HG03095 (cell line): Measurements from ENCODE around the gene RHBDL3.
"Not testable (repeated sequence)": the region's sequence is repeated elsewhere in the genome, so short reads cannot be mapped to it uniquely, and the experiment has no call there.

Source experiments
- ATAC-seq: cut with Tn5 transposase; IDR thresholded peaks from one replicate; pipeline ENCODE4 v1.9.1; 2021; ENCODE audit warnings: moderate library complexity; ENCODE audit not compliant: unreplicated experiment

RHBDL3 gene

DNA sequence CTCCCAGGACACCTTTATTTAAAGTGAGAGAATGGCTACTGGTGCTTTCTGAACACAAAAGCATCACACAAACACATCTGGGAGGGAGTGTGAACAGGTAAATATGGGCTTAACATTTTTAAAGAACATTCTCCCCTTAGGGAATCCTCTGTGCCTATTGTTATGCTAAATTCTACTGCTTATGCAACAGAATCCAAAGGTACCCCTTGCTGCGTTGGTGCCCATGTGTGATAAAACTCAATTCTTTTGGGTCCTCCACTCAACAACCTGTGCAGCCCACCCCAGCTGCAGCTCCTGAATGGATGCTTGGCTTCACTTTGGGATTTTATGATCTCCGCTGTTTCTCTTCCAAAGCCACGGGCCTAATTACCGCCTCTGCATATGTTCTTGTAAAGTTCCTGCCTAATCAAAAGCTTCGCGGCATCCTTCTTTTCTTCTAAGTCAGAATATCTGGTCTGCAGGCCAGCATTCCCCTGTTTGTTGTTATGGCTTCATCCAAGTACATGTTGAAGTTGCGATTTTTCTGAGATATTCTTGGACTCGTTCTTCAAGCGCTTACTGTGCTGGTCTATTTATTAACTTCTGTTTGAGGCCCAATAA lies 23.9 kb downstream of the RHBDL3 start:
- no peak for ATAC-seq

DNA sequence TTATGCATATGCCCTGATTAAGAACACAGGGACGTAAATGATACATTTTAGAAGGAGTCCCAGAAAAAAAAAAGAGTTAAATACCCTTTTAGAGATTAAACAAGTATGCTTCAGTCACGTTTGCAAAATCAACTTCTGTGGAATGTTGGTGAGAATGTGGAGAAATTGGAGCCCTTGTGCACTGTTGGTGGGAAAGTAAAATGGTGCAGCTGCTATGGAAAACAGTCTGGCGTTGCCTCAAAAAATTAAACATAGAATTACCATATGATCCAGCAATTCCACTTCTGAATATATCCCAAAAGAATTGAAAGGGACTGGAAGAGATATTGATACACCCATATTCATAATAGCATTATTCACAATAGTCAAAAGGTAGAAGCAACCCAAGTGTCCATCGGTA lies 26.5 kb downstream of the RHBDL3 start:
- ATAC-seq, result no peak

DNA sequence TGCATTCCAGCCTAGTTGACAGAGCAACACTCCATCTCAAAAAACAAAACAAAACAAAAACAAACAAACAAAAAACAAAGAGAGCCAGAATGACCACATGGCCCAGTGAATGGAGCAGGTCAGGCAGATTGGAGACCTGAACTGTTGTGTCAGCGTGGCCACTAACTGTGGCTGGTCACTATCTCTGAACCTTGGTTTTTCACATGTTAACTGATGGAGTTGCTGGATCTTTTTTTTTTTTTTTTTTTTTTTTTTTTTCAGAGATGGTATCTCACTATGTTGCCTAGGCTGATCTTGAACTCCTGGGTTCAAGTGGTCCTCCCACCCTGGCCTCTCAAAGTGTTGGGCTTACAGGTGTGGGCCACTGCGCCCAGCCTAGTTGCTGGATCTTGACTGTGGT lies 31.8 kb downstream of the RHBDL3 start:
- no peak for ATAC-seq

DNA sequence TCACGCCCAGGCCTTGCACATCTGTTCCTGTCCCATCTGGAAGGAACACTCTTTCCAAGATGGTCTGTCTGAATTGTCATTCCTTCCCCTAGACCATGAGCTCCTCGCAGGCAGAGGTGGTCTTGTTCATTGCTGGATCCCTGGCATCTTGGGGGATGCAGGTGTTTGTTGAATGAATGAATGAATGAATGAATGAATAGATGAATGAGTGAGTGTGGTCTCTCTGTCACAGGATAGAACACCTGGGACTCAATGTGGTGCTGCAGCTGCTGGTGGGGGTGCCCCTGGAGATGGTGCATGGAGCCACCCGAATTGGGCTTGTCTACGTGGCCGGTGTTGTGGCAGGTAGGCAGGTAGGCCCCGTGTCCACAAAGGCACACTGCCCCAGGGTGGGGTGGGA lies 32.2 kb downstream of the RHBDL3 start:
- ATAC-seq, result no peak

DNA sequence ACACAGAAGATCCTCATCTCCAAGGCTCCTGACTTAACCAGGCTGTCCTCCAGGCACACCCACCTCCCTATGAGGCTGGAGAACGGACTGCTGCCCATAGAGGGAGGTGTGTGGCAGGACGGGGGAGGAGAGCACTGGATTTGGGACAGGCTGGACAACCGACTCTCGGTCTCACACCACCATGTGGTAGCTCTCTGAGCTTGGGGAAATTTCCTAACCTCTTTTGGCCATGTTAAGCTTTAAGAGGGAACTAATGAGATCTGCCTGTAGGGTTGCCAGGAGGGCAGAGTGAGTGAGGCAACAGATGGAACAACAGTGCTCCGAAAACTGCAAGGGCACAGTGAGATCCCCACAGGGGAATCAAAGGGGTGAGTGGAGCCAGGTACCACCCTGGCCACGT lies 32.7 kb downstream of the RHBDL3 start:
- ATAC-seq, result no peak

DNA sequence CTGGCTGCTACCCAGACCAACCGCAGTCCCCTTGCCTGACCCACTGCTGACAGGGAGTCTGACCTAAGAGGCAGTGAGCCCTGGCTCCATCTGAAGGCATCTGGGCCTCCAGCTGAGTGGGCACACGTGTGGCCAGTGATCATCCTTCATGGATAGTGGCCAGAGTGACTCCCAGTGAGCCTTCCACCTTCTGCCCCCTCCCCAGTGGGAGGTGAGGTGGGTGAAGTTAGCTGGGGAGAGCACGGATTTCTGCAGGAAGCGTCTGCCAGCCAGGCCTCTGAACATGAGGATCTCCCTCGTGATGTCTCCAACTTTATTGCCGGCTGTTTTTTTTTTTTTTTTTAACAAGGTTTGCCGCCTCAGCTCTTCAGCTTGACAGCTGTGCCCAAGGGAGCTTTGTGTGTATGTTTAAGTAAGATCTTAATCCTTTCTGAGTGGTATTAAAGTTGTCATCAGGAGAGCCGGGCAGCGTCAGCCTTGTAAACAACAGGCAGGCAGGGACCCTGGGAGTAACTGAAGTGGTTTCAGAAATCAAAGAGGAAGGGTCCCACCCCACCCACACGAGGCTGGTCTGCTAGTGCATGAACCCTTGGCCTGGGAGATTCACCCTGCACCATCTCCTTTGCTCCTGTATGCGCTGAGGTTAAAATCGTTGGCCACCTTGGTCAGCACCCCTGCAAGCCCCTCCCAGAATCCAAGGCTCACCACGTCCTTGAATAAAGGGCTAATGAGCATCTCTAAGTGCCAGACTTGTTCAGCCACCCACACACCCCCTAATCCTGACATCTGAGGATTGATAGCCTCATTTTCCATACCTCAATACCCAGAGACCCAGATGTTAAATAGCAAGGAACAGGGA lies 33.3 kb downstream of the RHBDL3 start:
- ATAC-seq, result no peak

DNA sequence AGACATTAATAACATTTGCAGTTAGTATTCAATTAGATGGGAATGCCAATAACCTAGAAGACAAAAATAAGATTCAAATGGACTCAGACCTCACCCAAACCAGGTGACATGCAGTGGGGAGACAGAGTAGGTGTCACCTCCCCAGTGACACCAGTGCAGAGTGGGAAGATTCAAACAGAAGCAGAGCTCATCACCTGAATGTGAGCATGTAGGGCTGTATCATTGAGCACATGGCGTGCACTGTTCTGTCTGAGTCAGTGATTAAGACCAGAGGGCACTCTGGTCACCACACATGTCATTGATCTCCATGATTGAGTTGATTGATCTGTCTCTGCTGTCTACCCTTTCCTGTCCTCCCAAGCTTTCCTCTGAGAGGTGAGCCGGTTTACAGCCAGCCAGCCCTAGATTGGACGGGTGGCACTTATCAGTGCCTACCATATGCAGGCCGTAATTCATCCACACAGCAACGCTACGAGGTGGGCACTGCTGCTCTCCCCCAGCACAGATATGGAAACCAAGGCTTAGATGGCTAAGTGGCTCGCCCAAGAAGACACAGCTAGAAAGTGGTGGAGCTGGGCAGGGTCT lies 34.0 kb downstream of the RHBDL3 start:
- ATAC-seq, result no peak

DNA sequence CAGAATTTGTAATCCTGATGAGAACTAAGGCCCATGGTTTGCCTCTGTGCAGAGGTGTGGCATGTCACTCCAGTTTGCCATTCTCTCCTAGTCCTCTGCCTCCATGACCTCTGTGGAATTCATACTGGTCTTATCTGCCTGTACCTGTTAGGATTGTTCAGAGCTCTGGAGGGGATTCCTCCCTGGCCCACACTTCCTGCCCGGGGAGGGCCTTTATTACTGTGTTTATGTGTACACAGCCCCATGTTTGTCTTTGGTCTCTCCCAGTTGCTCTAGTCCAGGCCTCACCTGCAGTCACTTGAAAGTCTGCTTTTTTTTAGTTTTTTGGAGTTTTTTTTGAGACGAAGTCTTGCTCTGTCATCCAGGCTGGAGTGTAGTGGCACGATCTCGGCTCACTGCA lies 36.4 kb downstream of the RHBDL3 start:
- ATAC-seq, result no peak

DNA sequence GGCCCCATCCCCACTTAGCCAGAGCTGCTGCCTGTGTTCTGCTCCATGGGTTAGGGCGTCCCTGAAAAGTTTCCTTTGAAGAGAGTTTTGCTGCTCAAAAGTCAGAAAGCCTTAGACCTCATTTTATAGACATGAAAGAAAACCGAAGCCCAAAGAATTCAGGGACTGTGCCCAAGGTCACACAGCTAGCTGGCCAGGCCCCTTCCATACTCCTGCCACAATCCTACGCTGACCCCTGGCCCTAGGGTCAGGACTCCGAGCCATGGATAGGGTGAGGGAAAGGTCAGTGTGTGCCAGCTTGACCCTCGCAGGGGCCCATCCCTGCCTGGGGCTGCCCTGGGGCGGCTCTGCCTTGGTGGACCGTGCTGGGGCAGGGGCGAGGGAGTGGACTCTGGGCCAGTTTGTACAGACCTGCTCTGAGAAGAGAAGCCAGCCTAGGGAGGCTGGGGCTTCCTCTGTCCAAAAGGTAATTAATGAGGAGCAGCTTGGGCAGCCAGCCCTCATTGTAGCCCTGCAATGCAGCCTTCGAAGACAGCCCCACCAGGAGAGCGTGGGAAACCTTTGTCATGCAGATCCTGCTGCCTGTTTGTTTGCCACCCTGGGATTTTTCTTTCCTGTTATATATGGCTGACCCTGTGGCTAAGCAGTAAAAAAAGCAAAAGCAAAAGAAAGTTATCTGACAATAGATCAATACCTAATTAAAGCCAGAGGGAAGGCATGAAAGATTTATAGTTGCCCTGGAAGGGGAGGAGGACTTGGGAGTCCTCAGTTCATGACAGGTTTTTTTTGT lies 37.4 kb downstream of the RHBDL3 start:
- no peak for ATAC-seq

DNA sequence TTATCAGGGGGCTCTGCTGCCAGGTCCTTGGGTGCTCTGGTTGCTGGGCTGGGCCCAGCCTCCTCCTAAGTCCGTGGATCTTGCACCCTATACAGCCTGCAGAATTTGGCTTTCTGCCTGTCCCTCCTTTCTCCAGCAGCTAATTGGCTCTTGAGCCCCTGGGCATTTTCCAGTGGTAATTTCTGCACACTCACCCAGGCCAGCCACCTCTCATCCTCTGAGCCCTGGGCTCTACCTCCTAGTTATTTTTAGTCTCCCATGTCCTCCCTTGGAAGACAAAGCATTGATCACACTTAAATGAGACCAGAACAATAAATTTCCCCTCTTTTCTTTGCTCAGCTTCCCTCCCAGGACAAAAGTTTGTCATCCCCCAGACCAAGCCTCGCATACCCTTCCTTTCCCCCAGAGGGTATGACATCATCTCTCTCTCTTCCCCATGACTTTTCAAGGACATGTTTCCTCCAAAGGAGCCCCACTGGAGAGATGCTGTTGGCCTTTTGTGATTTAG lies 38.2 kb downstream of the RHBDL3 start:
- ATAC-seq, result no peak

DNA sequence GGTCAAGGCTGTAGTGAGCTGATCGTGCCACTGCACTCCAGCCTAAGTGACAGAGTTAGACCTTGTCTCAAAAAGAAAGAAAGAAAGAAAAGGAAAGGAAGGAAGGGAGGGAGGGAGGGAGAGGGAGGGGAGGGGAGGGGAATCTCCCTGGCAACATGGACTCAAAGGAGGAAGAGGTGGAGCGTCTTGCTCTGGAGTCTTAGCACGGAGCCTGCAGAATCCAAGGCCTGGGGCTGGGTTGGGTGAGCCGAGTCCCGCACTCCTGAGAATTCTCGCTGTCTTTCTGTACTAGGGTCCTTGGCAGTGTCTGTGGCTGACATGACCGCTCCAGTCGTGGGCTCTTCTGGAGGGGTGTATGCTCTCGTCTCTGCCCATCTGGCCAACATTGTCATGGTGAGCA lies 39.4 kb downstream of the RHBDL3 start:
- ATAC-seq, result no peak

DNA sequence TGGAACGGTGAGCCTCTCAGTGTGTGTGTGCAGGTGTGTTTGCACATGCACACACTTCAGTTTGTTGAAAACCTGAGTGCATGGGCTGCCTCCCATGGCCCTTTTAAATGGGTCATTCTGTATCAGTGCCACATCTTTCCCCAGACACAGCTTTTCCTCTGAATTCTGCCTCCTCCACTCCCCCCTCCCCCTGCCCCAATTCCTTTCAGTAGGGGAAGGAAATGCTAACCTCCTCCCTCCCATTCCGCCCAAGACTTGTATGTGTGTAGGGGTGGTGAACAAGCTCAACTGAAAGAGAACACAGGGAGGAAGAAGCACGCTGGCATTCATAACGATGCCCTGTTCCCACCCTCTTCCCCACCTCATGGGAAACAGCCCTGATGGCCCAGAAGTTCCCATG lies 42.0 kb downstream of the RHBDL3 start:
- no peak for ATAC-seq

DNA sequence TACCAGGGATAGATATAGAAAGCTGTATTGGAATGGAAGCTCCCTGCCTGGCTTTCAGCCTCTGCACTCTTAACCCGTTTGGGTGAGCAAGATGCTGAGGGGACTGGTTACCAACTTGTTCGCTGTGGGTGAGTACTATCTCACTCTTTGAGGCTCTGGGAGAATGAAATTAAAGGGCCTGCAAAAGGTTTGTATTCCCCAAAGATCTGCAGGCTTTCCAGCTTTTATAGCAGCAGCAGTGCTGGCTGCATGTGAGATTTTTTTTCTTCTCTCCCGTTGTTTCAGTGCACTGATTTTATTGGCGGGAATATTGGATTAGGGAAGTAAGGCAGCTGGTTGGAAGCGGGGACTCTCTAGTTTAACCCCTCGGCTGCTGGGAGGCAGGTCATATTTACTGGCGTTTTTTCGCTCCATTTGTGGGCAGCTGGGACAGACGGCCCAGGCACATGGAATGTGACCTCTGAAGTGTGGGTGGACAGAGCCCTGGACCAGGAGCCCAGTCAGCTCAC lies 45.5 kb downstream of the RHBDL3 start:
- no peak for ATAC-seq

DNA sequence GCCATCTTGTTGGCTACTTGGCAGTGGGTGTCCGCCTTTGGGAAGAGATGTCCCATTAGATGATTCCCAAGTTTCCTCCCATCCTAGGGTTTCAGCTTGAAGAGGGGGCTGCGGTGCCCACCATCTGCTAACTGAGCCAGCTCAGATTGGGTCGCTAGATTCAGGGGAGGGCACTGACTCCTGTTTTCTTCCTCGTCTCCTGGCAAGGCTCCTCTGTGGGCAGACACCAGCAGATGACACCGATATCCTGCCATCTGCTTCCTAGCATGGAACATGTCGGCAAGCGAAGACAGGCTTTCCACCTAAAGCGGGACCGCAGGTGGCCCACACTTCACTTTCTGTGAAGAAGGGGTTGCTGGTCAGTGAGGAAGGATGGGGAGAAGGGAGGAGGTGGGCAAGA lies 49.0 kb downstream of the RHBDL3 start:
- ATAC-seq, result no peak

DNA sequence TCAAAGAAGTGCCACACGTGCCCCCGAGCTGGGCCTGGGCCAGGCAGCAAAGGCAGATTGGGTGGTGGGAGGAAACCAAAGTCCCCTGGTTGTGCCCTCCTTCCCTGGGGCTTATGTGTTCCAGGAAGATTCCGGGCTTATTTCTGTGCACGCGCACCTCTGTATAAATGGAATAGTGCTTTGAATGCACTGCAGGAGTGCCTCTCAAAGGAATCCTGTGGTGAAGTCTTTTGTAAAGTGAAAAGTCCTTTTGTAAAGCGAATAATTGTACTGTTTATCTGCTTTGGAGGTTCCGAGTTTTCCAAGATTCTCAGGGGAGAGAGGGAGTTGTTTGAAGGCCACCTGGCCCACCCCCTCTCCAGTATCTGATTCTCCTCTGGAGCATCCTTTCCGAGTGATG lies 49.5 kb downstream of the RHBDL3 start:
- ATAC-seq, result no peak

DNA sequence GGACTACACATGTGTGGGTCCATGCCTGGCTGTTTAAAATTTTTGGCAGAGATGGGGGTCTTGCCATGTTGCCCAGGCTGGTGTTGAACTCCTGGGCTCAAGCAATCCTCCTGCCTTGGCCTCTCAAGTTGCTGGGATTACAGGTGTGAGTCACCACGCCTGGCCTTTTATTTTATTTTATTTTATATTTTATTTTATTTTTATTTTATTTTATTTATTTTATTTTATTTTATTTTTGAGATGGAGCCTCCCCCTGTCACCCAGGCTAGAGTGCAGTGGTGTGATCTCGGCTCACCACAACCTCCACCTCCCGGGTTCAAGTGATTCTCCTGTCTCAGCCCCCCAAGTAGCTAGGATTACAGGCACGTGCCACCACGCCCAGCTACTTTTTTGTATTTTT lies 51.0 kb downstream of the RHBDL3 start:
- not testable (repeated sequence) for ATAC-seq

DNA sequence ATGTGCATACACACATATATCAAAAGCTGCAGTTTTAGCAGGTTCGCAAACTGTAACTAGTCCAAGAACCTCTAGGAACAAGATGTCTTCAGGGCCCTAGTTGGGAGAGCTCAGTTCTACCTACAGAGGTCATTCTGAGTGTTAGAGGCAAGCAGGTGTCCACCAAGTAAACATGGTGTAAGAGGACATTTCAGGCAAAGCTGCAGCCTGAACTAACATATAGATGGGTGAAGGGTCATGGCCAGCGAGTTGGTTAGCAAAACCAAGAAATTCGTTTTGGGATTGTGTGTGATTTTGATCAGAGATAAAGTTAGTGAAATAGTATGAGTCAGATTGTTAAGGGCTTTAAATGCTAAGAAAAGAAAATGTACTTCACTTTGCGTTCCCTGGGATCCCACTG lies 51.7 kb downstream of the RHBDL3 start:
- no peak for ATAC-seq

DNA sequence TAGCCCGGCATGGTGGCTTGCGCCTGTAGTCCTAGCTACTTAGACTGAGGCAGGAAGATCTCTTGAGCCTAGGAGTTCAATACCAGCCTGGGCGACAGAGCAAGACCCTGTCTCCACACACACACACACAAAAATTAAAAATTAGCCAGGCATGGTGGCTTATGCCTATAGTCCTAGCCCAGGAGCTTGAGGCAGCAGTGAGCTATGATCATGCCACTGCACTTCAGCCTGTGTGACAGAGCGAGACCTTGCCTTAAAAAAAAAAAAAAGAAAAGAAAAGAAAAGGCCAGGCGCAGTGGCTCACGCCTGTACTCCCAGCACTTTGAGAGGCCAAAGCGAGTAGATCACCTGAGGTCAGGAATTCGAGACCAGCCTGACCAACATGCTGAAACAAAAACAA lies 52.4 kb downstream of the RHBDL3 start:
- ATAC-seq, result no peak

DNA sequence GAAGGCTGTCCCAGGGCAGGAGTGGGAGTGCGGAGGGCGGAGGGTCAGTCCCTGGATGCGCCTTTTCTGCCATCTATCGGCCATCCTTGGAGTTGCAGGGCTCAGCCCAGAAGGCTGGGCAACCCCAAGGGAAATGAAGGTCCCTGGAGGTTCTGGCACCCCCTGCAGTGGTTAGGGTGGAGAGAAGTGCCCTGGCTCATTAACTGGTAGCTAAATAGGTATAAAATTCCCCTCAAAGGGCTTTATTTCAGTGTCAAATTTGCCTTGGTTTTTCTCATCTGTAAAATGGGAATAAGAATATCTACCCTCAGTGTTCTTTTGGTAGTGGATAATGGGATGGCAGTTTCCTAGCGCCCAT lies 53.9 kb downstream of the RHBDL3 start:
- ATAC-seq, result no peak

DNA sequence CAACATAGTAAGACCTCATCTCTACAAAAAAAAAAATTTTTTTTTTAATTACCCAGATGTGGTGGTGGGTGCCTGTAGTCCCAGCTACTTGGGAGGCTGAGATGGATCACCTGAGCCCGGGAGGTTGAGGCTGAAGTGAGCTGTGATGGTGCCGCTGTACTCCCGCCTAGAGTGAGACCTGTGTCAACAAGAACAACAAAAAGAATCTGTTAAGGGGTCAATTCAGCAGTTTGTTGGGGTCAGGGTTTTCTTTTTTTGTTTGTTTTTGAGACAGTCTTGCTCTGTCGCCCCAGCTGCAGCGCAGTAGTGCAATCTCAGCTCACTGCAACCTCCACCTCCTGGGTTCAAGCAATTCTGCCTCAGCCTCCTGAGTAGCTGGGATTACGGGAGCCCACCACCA lies 54.4 kb downstream of the RHBDL3 start:
- not testable (repeated sequence) for ATAC-seq

DNA sequence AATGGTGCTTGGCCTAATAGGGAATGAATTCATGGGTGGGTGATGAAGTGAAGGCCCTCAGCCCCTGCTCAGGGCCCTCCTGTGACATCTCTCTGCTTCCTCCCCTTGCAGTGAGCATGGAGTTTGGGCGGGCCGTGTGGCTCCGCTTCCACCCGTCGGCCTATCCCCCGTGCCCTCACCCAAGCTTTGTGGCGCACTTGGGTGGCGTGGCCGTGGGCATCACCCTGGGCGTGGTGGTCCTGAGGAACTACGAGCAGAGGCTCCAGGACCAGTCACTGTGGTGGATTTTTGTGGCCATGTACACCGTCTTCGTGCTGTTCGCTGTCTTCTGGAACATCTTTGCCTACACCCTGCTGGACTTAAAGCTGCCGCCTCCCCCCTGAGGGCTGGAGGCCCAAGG lies 55.2 kb downstream of the RHBDL3 start:
- ATAC-seq, result no peak
